WTC11 (cell line): Measurements from ENCODE around the gene PBRM1. TPM values are rescaled to one million over a fixed set of nuclear protein-coding genes. Genes with fewer than 3 reads are reported as not detected.

ENCODE experiments used
- ATAC-seq: fragments of 200-7000 bp; cut with Tn5 transposase; 2 replicates; pipeline ENCODE4 v1.10.0; 2021; ENCODE audit warnings: mild to moderate bottlenecking, moderate library complexity
- CTCF ChIA-PET: fragments of 300-600 bp; sonication (Branson Sonifier 250); formaldehyde crosslinking; loops from one replicate; lab custom pipeline; 2021; ENCODE audit warnings: antibody characterized with exemption; lab: Charles Lee
- POLR2A ChIA-PET: fragments of 350-600 bp; sonication (Branson Sonifier 250); formaldehyde crosslinking; loops from one replicate; lab custom pipeline; 2021; ENCODE audit warnings: antibody characterized with exemption; lab: Charles Lee
- DNase-seq: peaks from one replicate; pipeline ENCODE4 v3.0.0; 2021; ENCODE audit warnings: low spot score
- H3K27ac Mint-ChIP-seq: 2 replicates; pipeline ENCODE4 v1.8.0; 2021; ENCODE audit warnings: mixed read lengths
- H3K27me3 Mint-ChIP-seq: 2 replicates; pipeline ENCODE4 v1.8.0; 2021; ENCODE audit warnings: low read depth, mild to moderate bottlenecking, moderate library complexity, mixed read lengths
- H3K36me3 Mint-ChIP-seq: 2 replicates; pipeline ENCODE4 v1.8.0; 2021; ENCODE audit warnings: mixed read lengths
- H3K4me1 Mint-ChIP-seq: 2 replicates; pipeline ENCODE4 v1.8.0; 2022; ENCODE audit warnings: mixed read lengths
- H3K4me3 Mint-ChIP-seq: 2 replicates; pipeline ENCODE4 v1.8.0; 2021; ENCODE audit warnings: mild to moderate bottlenecking, moderate library complexity, mixed read lengths
- H3K9me3 Mint-ChIP-seq: 2 replicates; pipeline ENCODE4 v1.8.0; 2021; ENCODE audit warnings: mixed read lengths
- CREB1 ChIP-seq: sonication (generic); formaldehyde crosslinking; IDR thresholded peaks from 2 replicates; pipeline ENCODE4 v1.8.0; 2023; ENCODE audit warnings: mild to moderate bottlenecking, missing genetic modification reagents
- EMX1 ChIP-seq: fragments of 250-450 bp; sonication (Bioruptor Pico); IDR thresholded peaks from 2 replicates; pipeline ENCODE4 v1.8.0; 2021; ENCODE audit warnings: mild to moderate bottlenecking
- ESRRA ChIP-seq: sonication (generic); formaldehyde crosslinking; IDR thresholded peaks from 2 replicates; pipeline ENCODE4 v1.8.1; 2022; ENCODE audit warnings: mild to moderate bottlenecking, missing genetic modification reagents, borderline replicate concordance
- GABPB1 ChIP-seq: sonication (generic); formaldehyde crosslinking; IDR thresholded peaks from 2 replicates; pipeline ENCODE4 v1.8.1; 2023; ENCODE audit warnings: mild to moderate bottlenecking, missing genetic modification reagents
- HMGA2 ChIP-seq: fragments of 250-450 bp; sonication (Bioruptor Pico); IDR thresholded peaks from 2 replicates; pipeline ENCODE4 v1.4.0; 2021; ENCODE audit warnings: mild to moderate bottlenecking, moderate library complexity
- IRF2 ChIP-seq: sonication (generic); formaldehyde crosslinking; IDR thresholded peaks from 2 replicates; pipeline ENCODE4 v1.8.0; 2022; ENCODE audit warnings: low read depth, missing genetic modification reagents, borderline replicate concordance
- JUN ChIP-seq: sonication (generic); formaldehyde crosslinking; IDR thresholded peaks from 2 replicates; pipeline ENCODE4 v1.8.0; 2023; ENCODE audit warnings: mild to moderate bottlenecking, missing genetic modification reagents
- NFYB ChIP-seq: sonication (generic); formaldehyde crosslinking; conservative IDR thresholded peaks from 2 replicates; pipeline ENCODE4 v1.8.0; 2022; ENCODE audit warnings: low read depth, missing genetic modification reagents
- NR3C1 ChIP-seq: sonication (generic); formaldehyde crosslinking; conservative IDR thresholded peaks from 2 replicates; pipeline ENCODE4 v1.8.1; 2023; ENCODE audit warnings: low read depth, mild to moderate bottlenecking, missing genetic modification reagents
- OVOL2 ChIP-seq: fragments of 250-450 bp; sonication (Bioruptor Pico); IDR thresholded peaks from 2 replicates; pipeline ENCODE4 v1.9.0; 2021; ENCODE audit warnings: mild to moderate bottlenecking, borderline replicate concordance
- RELA ChIP-seq: sonication (generic); formaldehyde crosslinking; IDR thresholded peaks from 2 replicates; pipeline ENCODE4 v1.8.1; 2022; ENCODE audit warnings: missing genetic modification reagents, mild to moderate bottlenecking, borderline replicate concordance
- TEAD1 ChIP-seq: sonication (generic); formaldehyde crosslinking; IDR thresholded peaks from 2 replicates; pipeline ENCODE4 v1.8.0; 2022; ENCODE audit warnings: mild to moderate bottlenecking, missing genetic modification reagents
- TEAD4 ChIP-seq: sonication (generic); formaldehyde crosslinking; IDR thresholded peaks from 2 replicates; pipeline ENCODE4 v1.8.0; 2022; ENCODE audit warnings: mild to moderate bottlenecking, missing genetic modification reagents
- ZNF263 ChIP-seq: sonication (generic); formaldehyde crosslinking; IDR thresholded peaks from 2 replicates; pipeline ENCODE4 v1.8.1; 2022; ENCODE audit warnings: low read depth, mild to moderate bottlenecking, moderate library complexity, missing genetic modification reagents
- ZNF396 ChIP-seq: fragments of 250-450 bp; sonication (Bioruptor Pico); IDR thresholded peaks from 2 replicates; pipeline ENCODE4 v1.8.0; 2021; ENCODE audit warnings: mild to moderate bottlenecking, moderate library complexity, borderline replicate concordance
- ZNF416 ChIP-seq: fragments of 250-450 bp; sonication (Bioruptor Pico); IDR thresholded peaks from 2 replicates; pipeline ENCODE4 v1.9.0; 2021; ENCODE audit warnings: mild to moderate bottlenecking, inconsistent platforms
- ZNF423 ChIP-seq: fragments of 250-450 bp; sonication (Bioruptor Pico); IDR thresholded peaks from 2 replicates; pipeline ENCODE4 v2.1.2; 2022; ENCODE audit warnings: mild to moderate bottlenecking, moderate library complexity
- ZNF671 ChIP-seq: fragments of 250-450 bp; sonication (Bioruptor Pico); IDR thresholded peaks from 2 replicates; pipeline ENCODE4 v1.8.0; 2021; ENCODE audit warnings: mild to moderate bottlenecking
- total RNA-seq: library from RNA; stranded (reverse); gene quantifications from 3 replicates; pipeline ENCODE4 v1.2.3, GENCODE V29; 2021
- TF ChIP-seq, protein P1 (sequence below): sonication (generic); formaldehyde crosslinking; IDR thresholded peaks from 2 replicates; pipeline ENCODE4 v1.8.0; 2022; ENCODE audit warnings: mild to moderate bottlenecking, missing genetic modification reagents
- TF ChIP-seq, protein P2 (sequence below): sonication (generic); formaldehyde crosslinking; conservative IDR thresholded peaks from 2 replicates; pipeline ENCODE4 v1.8.1; 2023; ENCODE audit warnings: mild to moderate bottlenecking, low read depth, missing genetic modification reagents, moderate library complexity
- TF ChIP-seq, protein P3 (sequence below): sonication (generic); formaldehyde crosslinking; IDR thresholded peaks from 2 replicates; pipeline ENCODE4 v1.8.0; 2022; ENCODE audit warnings: mild to moderate bottlenecking, missing genetic modification reagents
- TF ChIP-seq, protein P4 (sequence below): fragments of 250-450 bp; sonication (Bioruptor Pico); IDR thresholded peaks from 2 replicates; pipeline ENCODE4 v1.9.0; 2021; ENCODE audit warnings: mild to moderate bottlenecking
- TF ChIP-seq, protein P5 (sequence below): sonication (generic); formaldehyde crosslinking; conservative IDR thresholded peaks from 2 replicates; pipeline ENCODE4 v1.8.1; 2022; ENCODE audit warnings: mild to moderate bottlenecking, missing genetic modification reagents
- TF ChIP-seq, protein P6 (sequence below): sonication (generic); formaldehyde crosslinking; IDR thresholded peaks from 2 replicates; pipeline ENCODE4 v1.8.1; 2023; ENCODE audit warnings: mild to moderate bottlenecking, missing genetic modification reagents, moderate library complexity
- TF ChIP-seq, protein P7 (sequence below): fragments of 250-450 bp; sonication (Bioruptor Pico); IDR thresholded peaks from 2 replicates; pipeline ENCODE4 v1.9.0; 2021; ENCODE audit warnings: mild to moderate bottlenecking
- TF ChIP-seq, protein P8 (sequence below): sonication (generic); formaldehyde crosslinking; IDR thresholded peaks from 2 replicates; pipeline ENCODE4 v1.8.0; 2022; ENCODE audit warnings: mild to moderate bottlenecking, missing genetic modification reagents

Gene PBRM1
- total RNA-seq, 1 experiment from 2014 or later = 48.8 TPM

DNA sequence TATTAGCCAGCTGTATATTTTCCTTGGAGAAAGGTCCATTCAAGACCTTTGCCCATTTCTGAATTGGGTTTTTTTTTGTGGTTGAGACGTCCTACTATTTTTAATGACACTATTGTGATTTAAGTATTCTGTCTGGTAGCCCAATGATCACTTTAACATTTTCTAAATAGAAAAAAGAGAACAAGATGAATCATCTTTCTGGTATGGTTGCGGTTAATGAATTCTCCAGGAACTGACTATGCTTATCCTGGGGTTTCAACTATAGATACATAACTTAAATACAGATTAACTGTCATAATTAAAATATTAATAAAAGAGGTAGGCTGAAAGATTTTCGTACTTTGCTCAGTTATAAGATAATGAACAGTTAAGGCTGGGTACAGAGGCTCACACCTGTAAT lies 51.9 kb downstream of the PBRM1 start:
- H3K4me3 Mint-ChIP-seq = no peak overlapping the region
- H3K4me1 Mint-ChIP-seq = no peaks in the 10 kb centered on the region
- H3K27me3 Mint-ChIP-seq = no peaks in the 10 kb centered on the region
- ChIA-PET CTCF (no interaction called here), POLR2A (no interaction called here)
- TF ChIP-seq JUN (CRISPR knock-in tag) (no peak), CREB1 (CRISPR knock-in tag) (no peak), NFYB (CRISPR knock-in tag) (no peak), ZNF423 (CRISPR knock-in tag) (no peak), ZNF416 (CRISPR knock-in tag) (no peak), ZNF263 (CRISPR knock-in tag) (no peak), OVOL2 (no peak), NR3C1 (CRISPR knock-in tag) (no peak), IRF2 (CRISPR knock-in tag) (no peak)
- TF ChIP-seq, protein P1, sequence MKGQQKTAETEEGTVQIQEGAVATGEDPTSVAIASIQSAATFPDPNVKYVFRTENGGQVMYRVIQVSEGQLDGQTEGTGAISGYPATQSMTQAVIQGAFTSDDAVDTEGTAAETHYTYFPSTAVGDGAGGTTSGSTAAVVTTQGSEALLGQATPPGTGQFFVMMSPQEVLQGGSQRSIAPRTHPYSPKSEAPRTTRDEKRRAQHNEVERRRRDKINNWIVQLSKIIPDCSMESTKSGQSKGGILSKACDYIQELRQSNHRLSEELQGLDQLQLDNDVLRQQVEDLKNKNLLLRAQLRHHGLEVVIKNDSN (CRISPR knock-in tag) = no peak
- TF ChIP-seq, protein P2, sequence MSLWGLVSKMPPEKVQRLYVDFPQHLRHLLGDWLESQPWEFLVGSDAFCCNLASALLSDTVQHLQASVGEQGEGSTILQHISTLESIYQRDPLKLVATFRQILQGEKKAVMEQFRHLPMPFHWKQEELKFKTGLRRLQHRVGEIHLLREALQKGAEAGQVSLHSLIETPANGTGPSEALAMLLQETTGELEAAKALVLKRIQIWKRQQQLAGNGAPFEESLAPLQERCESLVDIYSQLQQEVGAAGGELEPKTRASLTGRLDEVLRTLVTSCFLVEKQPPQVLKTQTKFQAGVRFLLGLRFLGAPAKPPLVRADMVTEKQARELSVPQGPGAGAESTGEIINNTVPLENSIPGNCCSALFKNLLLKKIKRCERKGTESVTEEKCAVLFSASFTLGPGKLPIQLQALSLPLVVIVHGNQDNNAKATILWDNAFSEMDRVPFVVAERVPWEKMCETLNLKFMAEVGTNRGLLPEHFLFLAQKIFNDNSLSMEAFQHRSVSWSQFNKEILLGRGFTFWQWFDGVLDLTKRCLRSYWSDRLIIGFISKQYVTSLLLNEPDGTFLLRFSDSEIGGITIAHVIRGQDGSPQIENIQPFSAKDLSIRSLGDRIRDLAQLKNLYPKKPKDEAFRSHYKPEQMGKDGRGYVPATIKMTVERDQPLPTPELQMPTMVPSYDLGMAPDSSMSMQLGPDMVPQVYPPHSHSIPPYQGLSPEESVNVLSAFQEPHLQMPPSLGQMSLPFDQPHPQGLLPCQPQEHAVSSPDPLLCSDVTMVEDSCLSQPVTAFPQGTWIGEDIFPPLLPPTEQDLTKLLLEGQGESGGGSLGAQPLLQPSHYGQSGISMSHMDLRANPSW (CRISPR knock-in tag) = no peak
- TF ChIP-seq, protein P3, sequence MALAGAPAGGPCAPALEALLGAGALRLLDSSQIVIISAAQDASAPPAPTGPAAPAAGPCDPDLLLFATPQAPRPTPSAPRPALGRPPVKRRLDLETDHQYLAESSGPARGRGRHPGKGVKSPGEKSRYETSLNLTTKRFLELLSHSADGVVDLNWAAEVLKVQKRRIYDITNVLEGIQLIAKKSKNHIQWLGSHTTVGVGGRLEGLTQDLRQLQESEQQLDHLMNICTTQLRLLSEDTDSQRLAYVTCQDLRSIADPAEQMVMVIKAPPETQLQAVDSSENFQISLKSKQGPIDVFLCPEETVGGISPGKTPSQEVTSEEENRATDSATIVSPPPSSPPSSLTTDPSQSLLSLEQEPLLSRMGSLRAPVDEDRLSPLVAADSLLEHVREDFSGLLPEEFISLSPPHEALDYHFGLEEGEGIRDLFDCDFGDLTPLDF (CRISPR knock-in tag) = no peak
- TF ChIP-seq, protein P4, sequence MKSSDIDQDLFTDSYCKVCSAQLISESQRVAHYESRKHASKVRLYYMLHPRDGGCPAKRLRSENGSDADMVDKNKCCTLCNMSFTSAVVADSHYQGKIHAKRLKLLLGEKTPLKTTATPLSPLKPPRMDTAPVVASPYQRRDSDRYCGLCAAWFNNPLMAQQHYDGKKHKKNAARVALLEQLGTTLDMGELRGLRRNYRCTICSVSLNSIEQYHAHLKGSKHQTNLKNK (CRISPR knock-in tag) = no peak
- TF ChIP-seq, protein P5, sequence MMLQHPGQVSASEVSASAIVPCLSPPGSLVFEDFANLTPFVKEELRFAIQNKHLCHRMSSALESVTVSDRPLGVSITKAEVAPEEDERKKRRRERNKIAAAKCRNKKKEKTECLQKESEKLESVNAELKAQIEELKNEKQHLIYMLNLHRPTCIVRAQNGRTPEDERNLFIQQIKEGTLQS = no peak
- TF ChIP-seq, protein P6, sequence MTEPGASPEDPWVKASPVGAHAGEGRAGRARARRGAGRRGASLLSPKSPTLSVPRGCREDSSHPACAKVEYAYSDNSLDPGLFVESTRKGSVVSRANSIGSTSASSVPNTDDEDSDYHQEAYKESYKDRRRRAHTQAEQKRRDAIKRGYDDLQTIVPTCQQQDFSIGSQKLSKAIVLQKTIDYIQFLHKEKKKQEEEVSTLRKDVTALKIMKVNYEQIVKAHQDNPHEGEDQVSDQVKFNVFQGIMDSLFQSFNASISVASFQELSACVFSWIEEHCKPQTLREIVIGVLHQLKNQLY = no peak
- no peaks in the 10 kb centered on the region for H3K9me3 Mint-ChIP-seq
- no peak overlapping the region for H3K27ac Mint-ChIP-seq
- peaks cover 12% of the 10 kb centered on the region for H3K36me3 Mint-ChIP-seq
- DNase-seq = no peak
- ATAC-seq = no peak

DNA sequence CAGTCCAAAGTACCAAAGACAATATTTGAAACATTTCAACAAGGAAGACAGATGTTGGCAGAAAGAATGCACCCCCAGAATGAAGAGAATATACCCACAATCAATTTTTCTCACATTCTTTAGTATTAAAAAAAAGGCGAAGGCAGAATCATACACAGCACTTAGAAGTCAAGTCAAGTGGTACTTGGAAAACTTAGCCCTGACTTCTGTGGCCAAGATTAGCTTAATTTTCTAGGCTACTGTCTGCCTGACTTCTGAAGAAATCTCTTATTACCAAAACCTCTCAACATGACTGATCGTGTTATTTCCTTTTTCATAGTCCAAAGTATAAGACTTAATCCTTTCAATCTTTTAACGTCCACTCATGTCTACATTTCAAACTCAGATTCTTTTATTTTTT lies 60.7 kb downstream of the PBRM1 start:
- H3K36me3 Mint-ChIP-seq = peaks cover 26% of the 10 kb centered on the region
- H3K27me3 Mint-ChIP-seq = no peaks in the 10 kb centered on the region
- ChIA-PET CTCF (no interaction called here), POLR2A (no interaction called here)
- no peak for DNase-seq
- H3K4me1 Mint-ChIP-seq = no peaks in the 10 kb centered on the region
- no peak overlapping the region for H3K27ac Mint-ChIP-seq
- no peak for ATAC-seq
- no peak overlapping the region for H3K4me3 Mint-ChIP-seq
- H3K9me3 Mint-ChIP-seq = no peaks in the 10 kb centered on the region
- TF ChIP-seq EMX1 (CRISPR knock-in tag) (no peak), TEAD4 (CRISPR knock-in tag) (no peak), ZNF396 (CRISPR knock-in tag) (no peak), RELA (CRISPR knock-in tag) (no peak), GABPB1 (CRISPR knock-in tag) (no peak), TEAD1 (CRISPR knock-in tag) (no peak), IRF2 (CRISPR knock-in tag) (no peak), HMGA2 (no peak), ZNF671 (CRISPR knock-in tag) (no peak), ESRRA (CRISPR knock-in tag) (no peak)
- TF ChIP-seq, protein P7, sequence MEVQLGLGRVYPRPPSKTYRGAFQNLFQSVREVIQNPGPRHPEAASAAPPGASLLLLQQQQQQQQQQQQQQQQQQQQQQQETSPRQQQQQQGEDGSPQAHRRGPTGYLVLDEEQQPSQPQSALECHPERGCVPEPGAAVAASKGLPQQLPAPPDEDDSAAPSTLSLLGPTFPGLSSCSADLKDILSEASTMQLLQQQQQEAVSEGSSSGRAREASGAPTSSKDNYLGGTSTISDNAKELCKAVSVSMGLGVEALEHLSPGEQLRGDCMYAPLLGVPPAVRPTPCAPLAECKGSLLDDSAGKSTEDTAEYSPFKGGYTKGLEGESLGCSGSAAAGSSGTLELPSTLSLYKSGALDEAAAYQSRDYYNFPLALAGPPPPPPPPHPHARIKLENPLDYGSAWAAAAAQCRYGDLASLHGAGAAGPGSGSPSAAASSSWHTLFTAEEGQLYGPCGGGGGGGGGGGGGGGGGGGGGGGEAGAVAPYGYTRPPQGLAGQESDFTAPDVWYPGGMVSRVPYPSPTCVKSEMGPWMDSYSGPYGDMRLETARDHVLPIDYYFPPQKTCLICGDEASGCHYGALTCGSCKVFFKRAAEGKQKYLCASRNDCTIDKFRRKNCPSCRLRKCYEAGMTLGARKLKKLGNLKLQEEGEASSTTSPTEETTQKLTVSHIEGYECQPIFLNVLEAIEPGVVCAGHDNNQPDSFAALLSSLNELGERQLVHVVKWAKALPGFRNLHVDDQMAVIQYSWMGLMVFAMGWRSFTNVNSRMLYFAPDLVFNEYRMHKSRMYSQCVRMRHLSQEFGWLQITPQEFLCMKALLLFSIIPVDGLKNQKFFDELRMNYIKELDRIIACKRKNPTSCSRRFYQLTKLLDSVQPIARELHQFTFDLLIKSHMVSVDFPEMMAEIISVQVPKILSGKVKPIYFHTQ (CRISPR knock-in tag) = no peak
- TF ChIP-seq, protein P8, sequence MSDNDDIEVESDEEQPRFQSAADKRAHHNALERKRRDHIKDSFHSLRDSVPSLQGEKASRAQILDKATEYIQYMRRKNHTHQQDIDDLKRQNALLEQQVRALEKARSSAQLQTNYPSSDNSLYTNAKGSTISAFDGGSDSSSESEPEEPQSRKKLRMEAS (CRISPR knock-in tag) = no peak
